ENCODE data around the gene MIA2.

MIA2 gene

GRCh38 chr14:39395555-39396254, 162.0 kb downstream of the MIA2 start:
- no peak for DNase-seq

- no peak for DNase-seq
Observed at GRCh38 chr14:39396448-39396847, 162.7 kb downstream of the MIA2 start.

DNA sequence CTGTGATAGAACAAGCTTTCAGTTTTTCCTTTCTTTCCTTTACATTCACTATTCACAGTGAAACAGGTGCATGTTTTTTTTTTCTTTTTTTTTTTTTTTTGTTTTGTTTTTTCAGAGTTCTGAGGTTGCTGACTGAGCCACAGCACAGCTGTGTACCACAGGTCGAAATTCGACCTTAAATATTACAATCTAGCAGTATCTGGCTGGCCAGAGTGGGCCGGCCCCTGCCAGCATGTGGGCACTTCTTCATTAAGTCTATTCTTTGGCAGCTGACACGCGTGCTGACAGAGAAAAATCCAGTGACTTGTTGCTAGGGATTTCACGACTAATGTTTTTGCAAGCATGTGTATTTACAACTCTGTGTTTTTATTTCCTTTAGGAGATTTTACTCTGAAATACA, 164.7 kb downstream of the MIA2 start:
- no peak for DNase-seq

DNA sequence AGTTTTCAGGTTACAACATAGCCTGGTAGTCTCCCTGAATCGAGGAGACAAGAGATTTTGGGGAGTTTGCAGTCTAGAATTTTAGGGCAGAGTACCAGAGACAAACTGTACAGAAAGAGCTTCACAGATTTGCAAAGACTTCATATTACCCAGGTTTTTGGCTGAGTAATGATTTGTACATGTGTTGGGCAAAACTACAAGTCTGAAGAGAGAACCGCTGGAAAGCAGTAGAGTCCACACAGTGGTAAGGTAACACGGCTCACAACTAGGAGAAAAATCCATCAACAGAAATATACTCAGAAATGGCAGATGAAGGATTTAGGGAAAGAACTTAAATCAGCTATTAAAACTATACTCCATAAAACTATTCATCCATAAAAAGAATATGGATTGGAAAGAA, 172.8 kb downstream of the MIA2 start:
- DNase-seq = no peak

- DNase-seq = no peak
Observed at GRCh38 chr14:39416072-39416471, 182.4 kb downstream of the MIA2 start.

- no peak for DNase-seq
Observed at GRCh38 chr14:39417014-39417413, 183.3 kb downstream of the MIA2 start.

- no peak for DNase-seq
Observed at GRCh38 chr14:39419272-39419671, 185.6 kb downstream of the MIA2 start.

DNA sequence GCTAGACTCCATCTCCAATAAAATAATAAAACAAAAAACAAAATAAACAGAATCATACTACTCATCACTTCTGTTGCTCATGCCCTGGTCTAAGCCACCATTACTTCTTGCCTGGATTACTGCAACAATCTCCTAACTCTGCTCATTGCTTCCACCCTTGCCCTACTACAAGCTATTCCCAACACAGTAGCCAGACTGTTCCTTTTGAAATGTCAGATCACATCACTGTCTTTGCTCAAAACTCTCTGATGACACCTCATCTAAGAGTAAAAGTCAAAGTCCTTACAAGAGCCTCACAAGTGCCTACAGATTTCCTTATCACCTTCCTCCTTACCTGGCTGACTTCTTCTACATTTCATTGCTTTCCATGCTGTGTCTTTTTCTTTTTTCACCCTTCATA, 188.5 kb downstream of the MIA2 start:
- DNase-seq = no peak

- no peak for DNase-seq
Observed at GRCh38 chr14:39423793-39424192, 190.1 kb downstream of the MIA2 start.

DNA sequence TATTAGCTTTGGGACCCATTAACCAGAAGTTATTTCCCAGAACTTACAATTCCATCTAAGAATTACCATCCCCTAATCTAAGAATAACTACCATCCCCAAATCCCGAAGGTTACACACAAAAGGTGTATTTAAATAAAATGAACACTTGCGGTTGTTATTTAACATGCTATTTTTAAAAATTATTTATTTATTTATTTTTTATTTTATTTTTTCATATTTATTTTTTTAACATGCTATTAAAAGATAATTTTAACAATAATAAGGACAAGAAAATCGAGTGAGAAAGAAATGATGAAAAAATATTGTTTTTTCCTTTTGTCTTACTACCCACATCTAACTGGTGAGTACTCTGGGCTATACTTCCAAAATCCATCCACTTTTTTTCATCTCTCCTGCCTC, 192.2 kb downstream of the MIA2 start:
- DNase-seq = no peak

GRCh38 chr14:39426605-39427004, 192.9 kb downstream of the MIA2 start:
- DNase-seq = no peak

DNA sequence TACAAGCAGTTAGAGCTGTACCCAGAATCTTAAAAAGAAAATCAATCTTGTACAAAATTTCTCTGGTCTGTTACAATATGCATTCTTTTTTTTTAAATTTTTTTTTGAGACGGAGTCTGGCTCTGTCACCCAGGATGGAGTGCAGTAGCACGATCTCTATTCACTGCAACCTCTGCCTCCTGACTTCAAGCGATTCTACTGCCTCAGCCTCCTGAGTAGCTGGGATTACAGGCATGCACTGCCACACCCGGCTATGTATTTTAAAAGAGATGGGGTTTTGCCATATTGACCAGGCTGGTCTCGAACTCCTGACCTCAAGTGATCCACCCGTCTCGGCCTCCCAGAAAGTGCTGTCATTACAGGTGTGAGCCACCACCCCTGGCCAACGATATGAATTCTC, 194.4 kb downstream of the MIA2 start:
- DNase-seq = no peak

GRCh38 chr14:39430762-39431415, 197.2 kb downstream of the MIA2 start:
- DNase-seq = no peak

GRCh38 chr14:39431416-39432178, 197.9 kb downstream of the MIA2 start:
- peak; percentile 54 for DNase-seq

DNA sequence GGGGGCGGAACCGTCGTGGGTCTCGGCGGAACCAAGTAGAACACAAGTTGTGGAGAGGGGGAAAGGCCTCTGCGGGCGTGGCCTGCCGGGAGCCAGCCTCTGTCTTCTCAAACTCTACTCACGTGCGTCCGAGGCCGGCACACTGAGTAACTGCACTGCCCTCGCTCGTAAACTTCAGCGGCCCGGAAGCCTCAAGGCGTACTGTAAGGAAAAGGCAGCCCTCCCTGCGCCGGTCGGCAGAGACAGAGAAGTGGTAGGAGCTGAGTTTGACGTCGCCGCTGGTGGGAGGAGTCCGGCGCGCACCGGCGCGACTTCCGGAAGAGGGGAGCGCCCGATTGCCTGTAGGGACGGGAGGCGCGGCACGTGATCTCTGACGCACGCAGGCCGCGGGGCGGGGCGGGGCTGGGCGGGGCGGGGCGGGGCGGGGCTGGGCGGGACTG, 198.5 kb downstream of the MIA2 start, which contains the start of gene FBXO33:
TSS of gene FBXO33 (minus strand) at position 255 of the 440 bp plus-strand sequence. CDS start 271 bp downstream, outside the sequence.
- DNase-seq = peak; percentile 98

- DNase-seq = peak; percentile 81
Observed at GRCh38 chr14:39432619-39433451, 199.1 kb downstream of the MIA2 start.

DNA sequence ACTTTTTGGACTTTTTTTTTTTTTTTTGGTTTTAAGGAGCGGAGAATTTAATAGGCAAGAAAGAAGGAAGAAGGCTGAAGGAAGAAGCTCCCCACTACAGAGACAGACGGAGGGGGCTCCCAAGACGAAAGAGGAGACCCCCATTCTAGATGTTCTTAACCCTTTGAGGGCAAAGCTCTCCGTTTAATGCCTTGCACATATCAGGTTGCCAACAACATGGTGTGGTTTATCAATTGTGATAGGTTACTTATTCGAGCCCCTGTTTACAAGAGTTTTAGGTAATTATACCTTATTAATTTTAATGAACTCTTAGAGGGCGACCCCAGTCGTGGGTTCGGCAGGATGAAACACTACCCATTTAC, 199.7 kb downstream of the MIA2 start:
- DNase-seq = no peak

- DNase-seq = no peak
Observed at GRCh38 chr14:39434401-39434800, 200.7 kb downstream of the MIA2 start.

DNA sequence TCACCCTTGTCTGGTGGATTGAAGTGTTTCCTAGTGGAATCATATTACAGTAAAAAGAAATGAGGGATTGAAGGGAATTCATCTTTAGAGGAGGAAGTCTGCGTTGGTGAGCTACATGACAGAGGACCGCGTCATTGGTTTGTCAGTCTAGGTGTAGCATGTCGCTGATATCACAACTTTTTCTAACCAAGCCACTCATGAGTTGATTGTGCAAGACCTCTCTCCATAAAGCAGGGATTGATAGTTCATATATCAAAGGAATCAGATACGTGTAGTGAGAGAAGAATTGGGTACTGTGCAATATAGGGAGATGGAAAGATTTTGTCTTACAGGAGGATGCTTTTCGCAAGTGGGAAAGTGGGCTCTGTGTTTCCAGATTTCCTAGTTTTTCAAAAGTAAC, 201.5 kb downstream of the MIA2 start:
- no peak for DNase-seq
